Prostate gland (tissue), 2 donors: Measurements from ENCODE around the gene USP13. TPM values are rescaled to one million over a fixed set of nuclear protein-coding genes. Genes with fewer than 3 reads are reported as not detected.

ENCODE experiments used
- DNase-seq: peaks from one replicate; pipeline ENCODE4 v3.0.0-alpha.2; 2019; ENCODE audit warnings: low spot score
- H3K27ac ChIP-seq, 2 donors: fragments of 200-600 bp; sonication (generic); 2 replicates each; pipeline ENCODE4 v1.5.1; 2017 to 2019
- H3K27me3 ChIP-seq: fragments of 200-600 bp; sonication (generic); replicated peaks from 2 replicates; pipeline ENCODE4 v1.5.1; 2019; ENCODE audit not compliant: insufficient read depth
- H3K36me3 ChIP-seq, 2 donors: fragments of 200-600 bp; sonication (generic); 1 replicate in 1 of 2; 2 replicates in 1 of 2; pipeline versions ENCODE4 v1.5.1 to v1.8.1; 2017 to 2019
- H3K4me1 ChIP-seq: fragments of 200-600 bp; sonication (generic); replicated peaks from 2 replicates; pipeline ENCODE4 v1.5.1; 2019
- H3K4me3 ChIP-seq, 2 donors: fragments of 200-600 bp; sonication (generic); 2 replicates each; pipeline ENCODE4 v1.5.1; 2017 to 2019
- H3K9me3 ChIP-seq: fragments of 200-600 bp; sonication (generic); 2 replicates; pipeline ENCODE4 v1.5.1; 2017
- CTCF ChIP-seq, 4 experiments: fragments of 200-600 bp in 2 of 4; fragments of 450-650 bp in 2 of 4; sonication (generic) in 2 of 4; IDR thresholded peaks; 1 replicate in 3 of 4; 2 replicates in 1 of 4; pipeline ENCODE4 v1.5.1; 2016 to 2019; ENCODE audit warnings: antibody characterized with exemption in 4 of 4, mild to moderate bottlenecking in 2 of 4, moderate library complexity in 2 of 4
- POLR2A ChIP-seq: fragments of 450-650 bp; IDR thresholded peaks from one replicate; pipeline ENCODE4 v1.6.1; 2016; ENCODE audit warnings: antibody characterized with exemption, mild to moderate bottlenecking
- POLR2AphosphoS5 ChIP-seq: sonication (generic); formaldehyde crosslinking; IDR thresholded peaks from one replicate; pipeline ENCODE4 v1.6.1; 2017; ENCODE audit warnings: antibody characterized with exemption
- WGBS: methylation state at CpG from one replicate; pipeline ENCODE4 v1.1.5; 2018; 5-methylcytosine and 5-hydroxymethylcytosine counted together
- intact Hi-C: fragments of 100-400 bp; cut with DNase I; formaldehyde crosslinking; loops from one replicate; pipeline ENCODE4 v1.14.2; 2022
- total RNA-seq, 2 donors: library from RNA; depleted of rRNA; stranded (reverse); fragments of >200 nt; gene quantifications; one replicate each; pipeline ENCODE4 v1.1.0, GENCODE V29; 2016

Gene USP13
- total RNA-seq, 2 donors from 2014 or later: 11.7 to 52.6 TPM

GRCh38 chr3:179806177-179806576 is 153.3 kb downstream of the USP13 start:
- H3K4me3 ChIP-seq: no peak overlapping the region
- intact Hi-C loops: no loop called here
- H3K27me3 ChIP-seq: no peaks in the 10 kb centered on the region
- H3K27ac ChIP-seq: no peak overlapping the region
- no peaks in the 10 kb centered on the region for H3K36me3 ChIP-seq
- 57% methylated on average over 5 of the region's 5 CpGs for WGBS
- TF ChIP-seq POLR2A (no peak), POLR2AphosphoS5 (no peak), CTCF (IDR thresholded peaks at IDR 0.05) (no peak)
- H3K9me3 ChIP-seq: no peaks in the 10 kb centered on the region
- H3K4me1 ChIP-seq: no peaks in the 10 kb centered on the region
- DNase-seq: no peak

- no peaks in the 10 kb centered on the region for H3K4me1 ChIP-seq
- 98% methylated on average over 14 of the region's 14 CpGs for WGBS
- TF ChIP-seq CTCF (IDR thresholded peaks at IDR 0.05) (no peak), POLR2AphosphoS5 (no peak), POLR2A (no peak)
- intact Hi-C loops: no loop called here
- no peak overlapping the region for H3K4me3 ChIP-seq
- no peaks in the 10 kb centered on the region for H3K27me3 ChIP-seq
- no peaks in the 10 kb centered on the region for H3K9me3 ChIP-seq
- no peak overlapping the region for H3K27ac ChIP-seq
- H3K36me3 ChIP-seq: no peaks in the 10 kb centered on the region
- no peak for DNase-seq
These were observed 154.7 kb downstream of the USP13 start for GRCh38 chr3:179807588-179807987.

GRCh38 chr3:179809639-179810038 is 156.8 kb downstream of the USP13 start:
- no peak overlapping the region for H3K27ac ChIP-seq
- H3K27me3 ChIP-seq: no peaks in the 10 kb centered on the region
- H3K36me3 ChIP-seq: no peaks in the 10 kb centered on the region
- no peaks in the 10 kb centered on the region for H3K4me1 ChIP-seq
- no peak overlapping the region for H3K4me3 ChIP-seq
- intact Hi-C loops: loop anchor here (10.0 kb wide), 1 partner anchor 785 kb away; no protein-coding TSS in a partner anchor
- no peaks in the 10 kb centered on the region for H3K9me3 ChIP-seq
- no peak for TF ChIP-seq POLR2AphosphoS5
- no peak for TF ChIP-seq CTCF (IDR thresholded peaks at IDR 0.05)
- TF ChIP-seq POLR2A: no peak
- no peak for DNase-seq

GRCh38 chr3:179811321-179812095 is 158.7 kb downstream of the USP13 start:
- H3K27me3 ChIP-seq: no peaks in the 10 kb centered on the region
- peak; percentile 25 for DNase-seq
- no peaks in the 10 kb centered on the region for H3K9me3 ChIP-seq
- H3K36me3 ChIP-seq: no peaks in the 10 kb centered on the region
- 18% methylated on average over 9 of the region's 9 CpGs for WGBS
- no peak for TF ChIP-seq POLR2AphosphoS5
- peak in 3 of 4 experiments; percentile 34 to 49 (median 38) for TF ChIP-seq CTCF (IDR thresholded peaks at IDR 0.05)
- no peak overlapping the region for H3K27ac ChIP-seq
- intact Hi-C loops: loop anchor here (10.0 kb wide), 1 partner anchor 783 kb away; no protein-coding TSS in a partner anchor
- no peaks in the 10 kb centered on the region for H3K4me1 ChIP-seq
- H3K4me3 ChIP-seq: no peak overlapping the region

- Histone ChIP-seq H3K27me3 (no peaks in the 10 kb centered on the region), H3K36me3 (no peaks in the 10 kb centered on the region), H3K4me3 (no peak overlapping the region), H3K4me1 (no peaks in the 10 kb centered on the region), H3K9me3 (no peaks in the 10 kb centered on the region), H3K27ac (no peak overlapping the region)
- WGBS: 76% methylated on average over 3 of the region's 3 CpGs
- intact Hi-C loops: loop anchor here (10.0 kb wide), 1 partner anchor 783 kb away; no protein-coding TSS in a partner anchor
- DNase-seq: no peak
- TF ChIP-seq POLR2AphosphoS5 (no peak), CTCF (IDR thresholded peaks at IDR 0.05) (no peak), POLR2A (no peak)
These were observed 159.2 kb downstream of the USP13 start for GRCh38 chr3:179812096-179812382.
